ENCODE data around the gene ARFIP1.
"Not testable (repeated sequence)": the region's sequence is repeated elsewhere in the genome, so short reads cannot be mapped to it uniquely, and the experiment has no call there.

ARFIP1 gene

DNA sequence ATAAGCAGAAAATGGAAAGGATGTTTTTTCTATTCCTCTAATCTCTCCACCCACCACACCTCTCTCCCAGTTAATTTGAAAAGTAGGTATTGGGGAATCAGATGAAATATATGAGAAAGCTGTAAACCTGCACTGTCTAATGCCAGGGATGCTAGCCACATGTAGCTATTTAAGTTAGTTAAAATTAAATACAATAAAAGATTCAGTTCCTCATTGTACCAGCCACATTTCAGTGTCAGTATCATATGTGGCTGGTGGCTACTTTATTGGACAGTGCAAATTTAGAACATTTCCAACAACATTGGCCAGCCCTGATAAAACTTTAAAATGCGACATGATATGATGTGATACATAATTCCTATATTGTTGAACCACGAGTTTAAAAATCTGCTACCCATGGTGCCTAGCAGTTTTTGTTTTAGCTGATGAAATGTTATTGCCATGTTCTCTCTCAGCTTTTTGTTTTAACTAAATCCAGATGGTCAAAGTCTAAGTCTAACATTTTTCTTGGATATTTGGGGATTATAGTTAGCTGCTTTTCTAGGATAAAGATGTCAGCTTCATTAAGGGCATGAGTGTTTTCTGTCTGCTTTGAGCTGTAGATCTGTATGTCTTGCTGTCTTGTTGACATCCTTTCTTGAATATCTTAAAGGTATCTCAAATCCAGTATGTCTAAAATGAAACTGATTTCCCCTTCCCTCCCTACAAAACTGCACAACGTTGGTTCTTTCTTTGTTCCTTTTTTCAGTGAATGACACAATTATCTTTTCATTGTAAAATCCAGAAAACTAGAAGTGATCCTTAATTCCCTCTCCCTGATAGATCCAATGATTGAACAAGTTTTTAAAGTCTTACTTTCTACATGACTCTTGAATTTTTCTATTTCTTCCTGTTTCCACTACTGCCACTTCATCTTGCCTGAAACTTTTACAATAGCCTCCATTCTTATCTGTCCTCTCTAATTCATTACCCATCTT, 6.2 kb downstream of the ARFIP1 start:
- FAIRE-seq = no peak

DNA sequence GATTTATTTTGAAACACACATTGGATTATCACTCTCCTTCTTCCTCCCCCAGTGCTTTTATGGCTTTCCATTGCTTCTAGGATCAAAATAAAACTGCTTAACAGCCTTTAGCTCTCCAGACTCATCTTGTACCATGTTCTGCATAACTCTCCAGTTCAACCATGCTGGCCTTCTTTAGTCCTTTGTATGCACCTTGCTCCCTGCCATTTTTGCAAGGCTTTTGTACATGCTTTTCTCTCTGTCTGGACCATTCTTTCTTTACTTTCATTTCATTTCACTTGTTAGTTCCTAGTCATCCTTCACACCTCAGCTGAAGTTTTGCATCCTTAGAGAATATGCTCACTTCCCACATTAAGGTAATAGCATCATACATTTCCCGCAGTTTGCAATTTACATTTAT, 6.9 kb downstream of the ARFIP1 start:
- peak; percentile 17 for FAIRE-seq

DNA sequence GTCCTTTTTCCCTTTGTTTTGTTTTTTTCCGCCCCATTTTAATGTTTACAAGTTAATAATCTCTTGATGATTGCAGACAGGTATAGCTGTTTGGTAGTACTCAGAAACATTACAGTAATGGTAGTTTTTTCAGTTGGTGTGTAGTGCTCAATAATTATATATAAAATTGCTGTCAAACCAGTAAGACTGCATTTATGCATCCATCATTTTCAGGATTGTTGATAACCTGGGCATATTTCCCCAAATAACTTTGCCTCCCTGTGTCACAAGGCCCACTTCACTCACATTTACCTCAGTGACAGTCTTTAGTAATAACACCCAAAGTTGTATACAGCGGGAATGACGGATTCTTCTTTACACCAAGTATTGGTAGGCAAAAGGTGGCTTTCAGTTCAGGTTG, 16.1 kb downstream of the ARFIP1 start:
- no peak for FAIRE-seq

DNA sequence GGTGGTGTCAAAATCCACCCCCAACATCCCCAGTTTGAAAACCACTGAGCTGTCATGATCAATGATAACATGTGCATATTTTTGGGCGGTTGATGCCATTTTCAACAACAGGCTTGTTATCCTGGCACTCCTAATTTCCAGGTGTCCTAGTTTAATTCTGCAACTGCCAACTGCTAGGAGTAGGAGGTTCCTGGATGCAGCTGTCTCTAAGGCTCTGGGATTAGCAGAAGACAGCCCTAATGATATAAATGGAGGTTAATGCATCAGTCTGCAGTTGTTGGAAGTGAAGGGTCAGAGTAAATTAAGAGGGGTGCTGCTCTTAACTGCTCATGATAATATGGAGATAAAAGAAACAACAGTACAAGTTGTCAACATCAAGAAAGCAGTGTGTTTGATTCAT, 23.8 kb downstream of the ARFIP1 start:
- FAIRE-seq = no peak

DNA sequence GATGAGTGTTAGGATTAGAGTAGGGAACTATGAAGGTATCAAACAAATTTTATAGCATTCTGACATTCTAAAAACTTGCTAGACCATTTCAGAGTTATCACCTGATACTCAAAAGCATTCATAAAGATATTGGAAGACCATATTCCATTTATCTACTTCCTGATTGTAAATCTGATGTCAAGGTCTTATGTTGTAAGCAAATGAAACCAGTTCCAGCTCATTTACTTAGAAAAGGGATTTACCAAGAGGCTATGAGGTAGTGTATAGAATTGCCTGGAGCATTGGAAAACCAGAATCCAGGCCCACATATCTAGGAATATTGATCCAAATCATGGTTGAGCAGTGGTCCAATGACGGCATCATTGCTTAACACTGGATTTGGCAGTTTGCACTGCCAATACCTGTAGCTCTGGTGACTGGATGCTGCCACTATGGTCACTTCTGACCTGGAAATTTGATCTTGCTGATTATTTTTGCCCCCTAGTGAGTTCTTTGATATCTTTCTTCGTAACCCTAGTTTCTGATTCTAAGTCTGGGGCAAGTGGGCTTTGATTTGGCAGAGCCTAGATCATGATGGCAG, 25.4 kb downstream of the ARFIP1 start:
- FAIRE-seq = no peak

DNA sequence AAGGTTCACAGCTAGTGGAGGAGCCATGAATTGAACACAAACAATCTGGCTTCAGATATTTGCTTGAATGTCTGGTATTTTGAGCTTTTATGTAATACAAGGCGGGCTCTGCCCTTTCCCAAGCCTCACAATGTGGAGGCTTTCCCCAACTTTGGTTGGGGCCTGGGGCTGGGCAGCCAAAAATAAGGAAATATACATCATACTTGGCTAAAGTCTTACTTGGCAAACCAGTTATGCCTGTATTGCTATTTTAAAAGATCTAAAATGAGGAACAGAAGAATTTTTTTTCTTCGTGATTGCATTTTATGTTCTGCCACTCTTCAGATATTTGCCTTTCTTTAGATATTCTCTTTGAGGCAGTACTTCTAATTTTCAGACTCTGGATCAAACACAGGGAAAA, 26.1 kb downstream of the ARFIP1 start:
- no peak for FAIRE-seq

DNA sequence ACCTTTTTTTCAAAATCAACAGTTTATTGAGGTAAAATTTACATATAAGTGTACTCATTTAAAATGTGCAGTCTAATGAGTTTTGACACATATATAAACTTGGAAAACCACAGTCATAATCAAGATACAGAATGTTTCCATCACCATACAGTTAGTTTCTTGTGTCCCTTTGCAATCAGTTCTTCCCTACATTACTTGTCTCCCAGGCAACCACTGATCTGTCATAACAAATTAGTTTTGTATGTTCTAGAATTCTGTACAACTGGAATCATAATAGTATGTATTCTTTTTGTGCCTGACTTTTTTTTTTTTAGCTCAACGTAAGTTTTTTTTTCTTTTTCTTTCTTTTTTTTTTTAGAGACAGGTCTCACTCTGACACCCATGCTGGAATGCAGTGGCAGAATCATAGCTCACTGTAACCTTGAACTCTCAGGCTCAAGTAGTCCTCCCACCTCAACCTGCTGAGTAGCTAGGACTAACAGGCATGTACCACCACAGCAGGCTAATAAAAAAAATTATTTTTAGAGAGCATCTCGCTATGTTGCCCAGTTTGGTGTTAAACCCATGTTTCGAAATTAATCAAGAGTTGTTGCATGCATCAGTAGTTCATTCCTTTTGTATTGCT, 26.9 kb downstream of the ARFIP1 start:
- FAIRE-seq = no peak

DNA sequence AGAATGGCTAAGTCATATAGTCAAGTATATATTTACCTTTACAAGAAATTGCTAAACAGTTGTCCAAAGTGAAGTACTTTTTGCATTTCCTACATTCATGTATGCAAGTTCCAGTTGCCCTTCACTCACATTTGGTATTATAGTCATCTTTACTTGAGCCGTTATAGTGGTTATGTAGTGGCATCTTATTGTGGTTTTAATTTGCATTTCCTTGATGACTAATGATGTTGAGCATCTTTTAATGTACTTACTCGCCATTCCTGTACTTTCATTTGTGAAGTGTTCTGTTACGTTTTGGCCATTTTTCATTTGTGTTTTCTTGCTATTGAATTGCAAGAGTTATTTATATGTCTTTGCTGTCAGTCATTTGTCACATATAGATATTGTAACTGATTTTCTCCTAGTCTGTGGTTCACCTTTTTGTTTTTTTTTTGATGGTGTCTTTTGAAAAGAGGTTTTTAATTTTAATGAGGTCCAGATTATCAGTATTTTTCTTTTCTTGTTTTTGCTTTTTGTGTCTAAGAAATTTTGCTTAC, 27.6 kb downstream of the ARFIP1 start:
- FAIRE-seq = peak; percentile 78

DNA sequence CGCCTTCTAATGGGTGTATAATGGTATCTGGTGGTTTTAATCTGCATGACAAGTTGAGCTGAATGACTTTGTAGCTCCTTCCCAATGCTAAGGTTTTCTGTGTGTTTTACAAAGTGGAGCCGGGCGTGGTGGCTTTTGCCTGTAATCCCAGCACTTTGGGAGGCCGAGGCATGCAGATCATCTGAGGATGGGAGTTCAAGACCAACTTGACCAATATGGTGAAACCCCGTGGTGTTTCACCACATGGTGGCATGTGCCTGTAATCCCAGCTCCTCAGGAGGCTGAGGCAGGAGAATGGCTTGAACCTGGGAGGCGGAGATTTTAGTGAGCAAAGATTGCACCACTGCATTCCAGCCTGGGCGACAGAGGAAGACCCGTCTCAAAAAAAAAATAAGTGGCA, 28.9 kb downstream of the ARFIP1 start:
- no peak for FAIRE-seq

DNA sequence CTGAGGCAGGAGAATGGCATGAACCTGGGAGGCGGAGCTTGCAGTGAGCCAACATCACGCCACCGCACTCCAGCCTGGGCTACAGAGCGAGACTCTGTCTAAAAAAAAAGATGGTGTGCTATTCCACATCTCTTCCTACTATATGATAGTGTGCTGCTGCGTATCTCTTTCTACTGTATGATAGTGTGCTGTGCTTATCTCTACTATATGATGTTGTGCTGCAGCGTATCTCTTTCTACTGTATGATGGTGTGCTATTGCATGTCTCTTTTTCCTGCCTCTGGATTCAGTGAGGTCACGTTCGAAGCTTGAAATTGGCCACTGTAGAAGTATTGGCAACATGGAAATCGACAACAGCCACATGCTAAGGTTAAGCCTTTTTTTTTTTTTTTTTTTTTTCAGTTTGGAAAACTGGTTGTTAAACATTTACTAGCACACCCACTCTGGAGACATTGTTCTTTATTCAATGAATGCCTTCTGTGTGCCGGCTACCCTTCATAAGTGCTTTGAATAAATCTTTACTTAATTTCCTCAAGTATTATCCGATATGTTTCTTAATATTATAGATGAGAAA, 31.0 kb downstream of the ARFIP1 start:
- peak; percentile 47 for FAIRE-seq

DNA sequence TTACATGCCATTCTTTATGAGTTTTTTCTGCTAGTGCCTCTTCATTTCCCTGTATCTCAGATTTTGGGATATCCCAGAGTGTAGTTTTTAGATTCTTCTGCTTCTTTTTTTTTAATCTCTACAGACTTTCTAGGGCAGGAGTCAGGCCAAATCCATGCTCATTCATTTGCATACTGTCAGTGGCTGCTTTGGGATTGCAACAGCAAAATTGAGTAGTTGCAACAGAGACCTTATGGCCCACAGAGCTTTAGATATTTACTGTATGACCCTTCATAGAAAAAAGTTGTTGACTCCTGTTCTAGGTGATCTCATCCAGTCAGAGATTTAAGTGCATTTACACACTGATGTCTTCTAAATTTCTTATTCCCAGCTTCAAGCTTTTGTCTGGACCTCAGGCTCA, 35.3 kb downstream of the ARFIP1 start:
- no peak for FAIRE-seq

DNA sequence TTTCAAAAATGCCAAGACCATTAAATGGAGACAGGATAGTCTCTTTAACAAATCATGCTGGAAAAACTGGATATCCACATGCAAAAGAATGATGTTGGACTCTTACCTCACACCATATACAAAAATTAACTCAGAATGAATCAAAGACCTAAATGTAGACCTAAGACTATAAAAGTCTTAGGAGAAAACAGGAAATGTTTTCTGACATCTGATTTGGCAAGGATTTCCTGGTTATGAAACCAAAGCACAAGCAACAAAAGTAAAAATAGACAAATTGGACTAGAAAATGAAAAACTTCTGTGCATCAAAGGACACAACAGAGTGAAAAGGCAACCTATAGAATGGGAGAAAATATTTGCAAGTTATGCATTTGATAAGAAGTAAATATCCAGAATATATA, 37.6 kb downstream of the ARFIP1 start:
- FAIRE-seq = peak; percentile 21

DNA sequence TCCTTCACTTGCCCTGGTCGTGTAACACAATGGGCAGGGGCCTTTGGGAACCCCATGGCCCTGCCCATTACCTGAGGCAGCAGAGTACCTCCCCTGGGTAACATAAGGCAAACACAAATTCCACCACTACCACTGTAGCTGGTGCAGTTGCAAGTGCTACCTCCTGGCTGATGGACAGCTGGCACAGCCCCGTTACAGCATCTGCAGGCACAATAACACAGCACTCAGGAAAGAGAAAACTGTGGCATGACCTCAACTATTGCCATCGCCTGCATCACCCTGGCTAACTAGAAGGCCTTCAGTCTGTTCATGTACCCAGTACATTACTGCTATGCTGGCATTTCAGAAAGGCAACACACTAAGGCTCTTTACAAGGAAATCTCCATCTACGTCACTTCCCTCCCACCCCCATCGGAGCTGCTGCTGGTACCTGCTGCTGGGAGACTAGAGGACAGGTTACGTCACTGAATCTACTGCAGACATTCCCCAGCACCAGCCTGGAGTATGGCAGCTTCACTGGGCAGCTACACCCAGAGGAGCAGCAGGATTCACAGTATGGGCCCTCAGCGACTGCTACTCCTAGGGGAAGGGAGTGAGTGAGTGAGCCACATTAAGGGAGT, 39.4 kb downstream of the ARFIP1 start:
- no peak for FAIRE-seq

DNA sequence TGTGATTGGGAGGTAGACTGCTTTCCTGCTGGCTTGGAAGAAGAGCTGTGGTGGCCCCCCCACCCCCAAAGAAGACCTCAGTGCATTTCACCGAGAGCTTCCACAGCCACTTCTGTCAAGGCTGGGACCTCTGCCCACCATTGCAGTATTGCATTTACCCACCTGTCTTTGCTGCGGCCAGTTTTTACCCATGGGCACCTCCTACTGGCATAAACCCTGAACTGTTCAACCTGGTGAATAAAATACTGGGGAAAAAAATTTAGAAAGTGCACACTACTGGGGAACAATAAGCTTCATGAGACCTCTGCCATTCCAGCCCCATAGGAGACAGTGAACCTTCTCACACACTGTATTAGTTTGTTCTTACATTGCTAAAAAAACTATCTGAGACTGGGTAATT, 40.3 kb downstream of the ARFIP1 start:
- no peak for FAIRE-seq

DNA sequence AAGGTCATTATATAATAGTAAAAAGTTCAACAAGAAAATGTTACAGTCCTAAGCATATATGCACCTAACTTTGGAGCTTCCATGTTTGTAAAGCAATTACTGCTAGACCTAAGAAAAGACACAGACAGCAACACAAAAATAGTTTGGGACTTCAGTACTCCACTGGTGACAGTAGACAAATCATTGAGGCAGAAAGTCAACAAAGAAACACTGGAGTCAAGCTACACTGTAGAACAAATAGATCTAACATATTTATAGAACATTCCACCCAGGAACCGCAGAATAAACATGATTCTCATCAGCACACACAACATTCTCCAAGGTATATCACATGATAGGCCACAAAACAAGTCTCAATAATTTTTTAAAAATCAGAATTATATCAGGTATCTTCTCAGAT, 42.6 kb downstream of the ARFIP1 start:
- peak; percentile 33 for FAIRE-seq

DNA sequence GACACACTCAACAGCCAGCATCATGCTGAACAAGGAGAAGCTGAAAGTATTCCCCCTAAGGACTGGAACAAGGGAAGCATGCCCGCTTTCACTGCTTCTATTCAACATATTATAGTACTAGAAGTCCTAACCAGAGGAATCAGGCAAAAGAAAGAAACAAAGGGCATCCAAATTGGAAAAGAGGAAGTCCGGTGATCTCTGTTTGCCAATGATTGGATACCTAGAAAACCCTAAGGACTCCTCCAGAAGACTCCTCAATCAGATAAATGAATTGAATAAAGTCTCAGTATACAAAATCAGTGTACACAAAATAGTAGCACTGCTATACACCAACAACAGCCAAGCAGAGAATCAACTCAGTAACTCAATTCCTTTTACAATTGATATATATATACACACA, 44.8 kb downstream of the ARFIP1 start:
- peak; percentile 27 for FAIRE-seq

DNA sequence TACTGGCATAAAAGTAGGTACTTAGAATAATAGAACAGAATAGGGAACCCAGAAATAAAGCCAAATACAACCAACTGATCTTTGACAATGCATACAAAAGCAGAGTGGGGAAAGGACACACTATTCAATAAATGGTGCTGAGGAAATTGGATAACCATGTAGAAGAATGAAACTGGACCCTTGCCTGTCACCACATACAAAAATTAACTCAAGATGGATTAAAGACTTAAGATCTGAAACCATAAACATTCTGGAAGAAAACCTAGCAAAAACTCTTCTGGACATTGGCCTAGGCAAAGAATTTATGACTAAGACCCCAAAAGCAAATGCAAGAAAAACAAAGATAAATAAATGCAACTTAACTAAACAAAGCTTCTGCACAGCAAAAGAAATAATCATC, 45.6 kb downstream of the ARFIP1 start:
- no peak for FAIRE-seq

DNA sequence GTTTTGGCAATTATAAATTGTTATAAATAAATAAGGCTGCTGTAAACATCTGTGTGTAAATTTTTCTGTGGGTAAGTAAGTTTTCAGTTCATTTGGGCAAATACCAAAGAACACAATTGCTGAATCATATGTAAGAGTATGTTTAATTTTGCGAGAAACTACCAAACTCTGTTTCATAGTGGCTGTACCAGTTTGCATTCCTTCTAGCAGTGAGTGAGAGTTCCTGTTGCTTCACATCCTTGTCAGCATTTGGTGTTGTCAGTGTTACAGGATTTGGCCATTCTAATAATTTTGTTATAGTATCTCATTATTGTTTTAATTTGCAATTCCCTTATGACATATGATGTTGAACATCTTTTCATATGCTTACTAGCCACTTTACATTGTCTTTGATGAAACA, 48.4 kb downstream of the ARFIP1 start:
- FAIRE-seq = no peak

DNA sequence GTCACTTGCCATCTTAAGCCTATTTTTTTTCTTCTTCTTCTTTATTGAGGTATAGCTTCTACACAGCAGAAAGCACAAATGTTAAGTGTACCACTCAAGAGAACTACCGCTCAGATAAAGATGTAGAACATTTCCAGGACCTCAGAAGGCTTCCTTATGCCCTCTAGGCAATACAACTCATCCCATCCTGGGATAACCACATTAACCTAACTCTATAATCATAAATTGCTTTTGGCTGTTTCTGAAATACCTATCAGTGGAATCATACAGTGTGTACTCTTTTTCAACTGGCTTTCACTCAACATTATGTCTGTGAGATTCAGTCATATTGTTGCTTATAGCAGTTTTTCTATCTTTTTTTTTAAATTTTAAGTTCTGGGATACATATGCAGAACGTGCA, 51.7 kb downstream of the ARFIP1 start:
- FAIRE-seq = no peak

DNA sequence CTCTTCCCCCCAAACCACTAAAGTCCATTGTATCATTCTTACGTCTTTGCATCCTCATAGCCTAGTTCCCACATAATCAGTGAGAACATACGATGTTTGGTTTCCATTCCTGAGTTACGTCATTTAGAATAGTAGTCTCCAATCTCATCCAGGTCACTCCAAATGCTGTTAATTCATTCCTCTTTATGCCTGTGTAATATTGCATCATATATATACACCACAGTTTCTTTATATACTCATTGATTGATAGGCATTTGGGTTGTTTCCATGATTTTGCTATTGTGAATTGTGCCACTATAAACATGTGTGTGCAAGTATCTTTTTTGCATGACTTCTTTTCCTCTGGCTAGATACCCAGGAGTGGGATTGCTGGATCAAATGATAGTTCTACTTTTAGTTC, 57.2 kb downstream of the ARFIP1 start:
- FAIRE-seq = no peak

DNA sequence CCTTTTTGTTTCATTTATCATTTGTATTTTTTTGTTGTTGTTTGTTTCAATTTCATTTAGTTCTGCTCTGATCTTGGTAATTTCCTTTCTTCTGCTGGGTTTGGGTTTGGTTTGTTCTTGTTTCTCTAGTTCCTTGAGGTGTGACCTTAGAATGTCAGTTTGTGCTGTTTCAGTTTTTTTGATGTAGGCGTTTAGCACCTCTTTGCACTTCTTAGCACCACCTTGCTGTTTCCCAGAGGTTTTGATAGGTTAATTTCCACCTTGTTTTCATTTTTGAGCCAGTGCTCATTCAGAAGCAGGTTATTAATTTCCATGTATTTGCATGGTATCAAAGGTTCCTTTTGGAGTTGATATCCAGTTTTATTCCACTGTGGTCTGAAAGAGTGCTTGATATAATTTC, 60.0 kb downstream of the ARFIP1 start:
- not testable (repeated sequence) for FAIRE-seq

DNA sequence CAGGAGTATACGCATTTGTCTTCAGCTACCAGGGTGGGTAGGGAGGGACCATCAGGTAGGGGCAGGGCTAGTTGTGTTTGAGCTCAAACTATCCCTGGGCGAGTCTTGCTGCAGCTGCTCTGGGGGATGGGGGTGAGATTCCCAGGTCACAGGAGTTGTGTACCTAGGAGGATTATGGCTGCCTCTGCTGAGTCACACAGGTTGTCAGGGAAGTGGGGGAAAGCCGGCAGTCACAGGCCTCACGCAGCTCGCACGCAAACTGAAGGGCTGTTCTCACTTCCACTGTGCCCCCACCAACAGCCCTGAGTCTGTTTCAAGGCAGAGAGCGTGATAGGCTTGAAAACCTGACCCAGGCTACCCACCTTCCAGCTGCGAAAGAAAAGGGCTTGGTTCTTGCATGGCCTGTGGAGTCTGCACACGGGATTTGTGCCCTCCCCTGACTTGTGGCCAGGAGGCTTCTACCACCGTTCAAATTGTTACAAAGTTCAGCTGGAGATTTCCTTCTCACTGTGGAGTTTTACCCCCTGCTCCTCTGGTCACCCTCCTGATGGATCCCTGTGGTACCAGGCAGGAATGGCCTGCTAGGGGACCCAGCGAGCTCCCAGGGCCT, 63.8 kb downstream of the ARFIP1 start:
- FAIRE-seq = no peak

DNA sequence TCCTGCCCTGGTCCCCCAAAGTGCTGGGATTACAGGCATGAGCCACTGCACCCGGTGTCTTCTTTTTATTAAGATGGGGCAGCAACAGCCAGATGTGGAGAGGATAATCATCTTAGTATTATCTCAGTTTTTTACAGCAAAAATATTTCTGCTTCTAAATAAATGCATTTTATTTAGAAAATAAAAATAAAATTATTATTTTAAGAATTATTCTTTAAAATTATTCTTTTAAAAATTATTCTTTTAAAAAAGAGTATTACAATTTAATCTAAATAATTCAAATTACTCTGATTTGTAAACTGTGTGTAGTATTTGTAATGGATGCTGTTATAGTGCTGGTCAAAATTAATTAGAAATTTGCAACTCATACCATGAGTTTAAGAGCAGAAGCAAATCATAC, 67.6 kb downstream of the ARFIP1 start:
- no peak for FAIRE-seq

Measured in islet of Langerhans (tissue), 1 donor.